ENCODE results near the gene ERBB4. TPM values are rescaled to one million over a fixed set of nuclear protein-coding genes. Genes with fewer than 3 reads are reported as not detected.

Gene ERBB4
- total and polyA plus RNA-seq, 10 of the 15 experiments (the other 5 are each of a cell fraction or from before 2014, with no cell fraction given), result under 0.01 to 0.23 (median 0.01) TPM; not detected in 4

DNA sequence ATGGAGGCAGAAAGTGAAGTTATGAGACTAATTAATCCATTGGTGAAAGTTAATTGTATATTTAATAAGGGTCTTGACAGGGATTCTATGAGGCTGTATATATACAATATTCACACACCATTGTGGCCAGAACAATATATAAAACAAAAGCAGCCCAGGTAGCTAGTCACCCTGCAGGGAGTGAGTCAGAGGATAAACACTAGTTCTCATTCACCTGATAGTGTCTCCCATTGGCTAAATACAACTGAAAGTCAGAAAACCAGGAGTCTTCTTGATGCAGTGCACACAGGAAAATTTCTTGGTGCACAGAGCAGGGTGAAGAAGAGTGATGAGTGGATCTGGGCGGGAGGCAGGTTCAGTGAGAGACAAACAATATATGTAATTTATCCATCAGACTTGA, 465.2 kb downstream of the ERBB4 start (continued):
- TF ChIP-seq CHD4 (IDR thresholded peaks at IDR 0.05) (no peak), HCFC1 (IDR thresholded peaks at IDR 0.05; ENCODE audit: low read length) (no peak), EED (IDR thresholded peaks at IDR 0.05; ENCODE audit: low read depth) (no peak), POLR2A (IDR thresholded peaks at IDR 0.05; ENCODE audit: low read depth, low read length) (no peak), ZZZ3 (IDR thresholded peaks at IDR 0.05; ENCODE audit: control insufficient read depth, insufficient read length, low read depth) (no peak)

DNA sequence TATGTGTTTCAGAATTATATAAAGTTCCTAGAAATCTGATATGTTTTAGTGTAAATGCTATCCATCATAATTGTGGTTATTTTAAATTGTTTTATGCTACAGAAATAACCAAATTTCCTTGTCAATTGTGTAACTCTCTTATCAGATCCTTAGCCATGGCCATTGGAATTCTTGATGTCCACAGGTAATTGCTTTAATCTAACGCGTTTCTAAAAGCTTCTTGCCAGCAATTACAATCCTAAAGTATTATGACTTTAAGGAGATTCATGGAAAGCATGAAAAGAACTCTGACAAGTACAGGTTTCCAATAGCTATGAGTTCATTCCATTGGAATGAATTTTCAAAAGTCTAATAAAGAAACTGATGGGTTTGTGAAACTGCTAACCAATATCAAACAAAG, 472.1 kb downstream of the ERBB4 start:
- no peak for DNase-seq (ENCODE audit: low read depth, low spot score)
- no peak for TF ChIP-seq CTCF (IDR thresholded peaks at IDR 0.05 in 2 of 3, conservative IDR thresholded peaks at IDR 0.05 in 1 of 3; ENCODE audit: control insufficient read depth in 2 of 3, extremely low read depth in 1 of 3, insufficient read depth in 1 of 3, low read depth in 3 of 3, low read length in 3 of 3)
- TF ChIP-seq TBL1XR1 (IDR thresholded peaks at IDR 0.05; ENCODE audit: low read depth, low read length), result no peak
- TF ChIP-seq SUZ12 (IDR thresholded peaks at IDR 0.05; ENCODE audit: unreplicated experiment), result no peak
- no peak for TF ChIP-seq FOXK2 (IDR thresholded peaks at IDR 0.05)
- no peak for TF ChIP-seq HCFC1 (IDR thresholded peaks at IDR 0.05; ENCODE audit: low read length)
- no peak for TF ChIP-seq SMC3 (IDR thresholded peaks at IDR 0.05; ENCODE audit: borderline replicate concordance, low read length)
- TF ChIP-seq TCF7 (IDR thresholded peaks at IDR 0.05; ENCODE audit: borderline replicate concordance), result no peak
- TF ChIP-seq FOXM1 (IDR thresholded peaks at IDR 0.05; ENCODE audit: low read depth, low read length), result no peak
- ChIA-PET CTCF (no interaction called here), RAD21 (ENCODE audit: unreplicated experiment) (no interaction called here), SMC1A (ENCODE audit: uncharacterized antibody, unreplicated experiment) (interaction anchor here (0.7 kb wide), 1 partner anchor 9 kb away, joined by 3 read pairs; no protein-coding TSS in a partner anchor), POLR2A (no interaction called here)
- H2AFZ ChIP-seq (ENCODE audit: control insufficient read depth, low read depth, low read length), result no peak overlapping the region
- in situ Hi-C loops (cut with MboI), result no loop called here
- no peaks in the 10 kb centered on the region for H3K9me3 ChIP-seq (replicated peaks; ENCODE audit: control insufficient read depth, insufficient read depth, low read length)
- no peaks in the 10 kb centered on the region for H3K27me3 ChIP-seq (replicated peaks in 1 of 2; ENCODE audit: control insufficient read depth in 2 of 2, insufficient read depth in 2 of 2, low read length in 1 of 2)
- H3K79me2 ChIP-seq (ENCODE audit: control insufficient read depth, insufficient read depth, low read length), result no peaks in the 10 kb centered on the region
- H4K20me1 ChIP-seq (ENCODE audit: control insufficient read depth, insufficient read depth), result no peaks in the 10 kb centered on the region
- WGBS (ENCODE audit: insufficient coverage, insufficient replicate concordance, low lambda C conversion rate, missing lambda C conversion rate), result 0% methylated on average over 2 of the region's 2 CpGs
- H3K27ac ChIP-seq (ENCODE audit: control insufficient read depth, insufficient read depth), result no peak overlapping the region
- intact Hi-C loops (cut with micrococcal nuclease; ENCODE audit: unreplicated experiment), result no loop called here
- no peaks in the 10 kb centered on the region for H3K4me1 ChIP-seq (ENCODE audit: control insufficient read depth, insufficient read depth, low read length)
- H3K36me3 ChIP-seq (ENCODE audit: control insufficient read depth in 2 of 2, insufficient read depth in 2 of 2, low read length in 1 of 2), result no peaks in the 10 kb centered on the region
- H3K9ac ChIP-seq (ENCODE audit: control insufficient read depth, insufficient read depth, low read length), result no peak overlapping the region
- no peak for ATAC-seq
- no peak overlapping the region for H3K4me3 ChIP-seq
- no peak for FAIRE-seq
- H3K4me2 ChIP-seq (ENCODE audit: control insufficient read depth, insufficient read depth), result no peak overlapping the region
- BruUV-seq (replicated peaks), result no TSS peak
